Activated CD4-positive, alpha-beta T cell treated with anti-CD3 and anti-CD28 coated beads, Interleukin-2, amount 50 U/mL, for 4 hours (primary cell): ENCODE measurements around the gene MAD2L1.
A peak's percentile ranks its signal among the peaks of the same experiment; 100 is the strongest.
"Not testable (repeated sequence)": the region's sequence is repeated elsewhere in the genome, so short reads cannot be mapped to it uniquely, and the experiment has no call there.

Source experiments
- DNase-seq, 2 experiments: peaks; one replicate each; pipeline ENCODE4 v3.0.0-alpha.2; 2020

The MAD2L1 gene

DNA sequence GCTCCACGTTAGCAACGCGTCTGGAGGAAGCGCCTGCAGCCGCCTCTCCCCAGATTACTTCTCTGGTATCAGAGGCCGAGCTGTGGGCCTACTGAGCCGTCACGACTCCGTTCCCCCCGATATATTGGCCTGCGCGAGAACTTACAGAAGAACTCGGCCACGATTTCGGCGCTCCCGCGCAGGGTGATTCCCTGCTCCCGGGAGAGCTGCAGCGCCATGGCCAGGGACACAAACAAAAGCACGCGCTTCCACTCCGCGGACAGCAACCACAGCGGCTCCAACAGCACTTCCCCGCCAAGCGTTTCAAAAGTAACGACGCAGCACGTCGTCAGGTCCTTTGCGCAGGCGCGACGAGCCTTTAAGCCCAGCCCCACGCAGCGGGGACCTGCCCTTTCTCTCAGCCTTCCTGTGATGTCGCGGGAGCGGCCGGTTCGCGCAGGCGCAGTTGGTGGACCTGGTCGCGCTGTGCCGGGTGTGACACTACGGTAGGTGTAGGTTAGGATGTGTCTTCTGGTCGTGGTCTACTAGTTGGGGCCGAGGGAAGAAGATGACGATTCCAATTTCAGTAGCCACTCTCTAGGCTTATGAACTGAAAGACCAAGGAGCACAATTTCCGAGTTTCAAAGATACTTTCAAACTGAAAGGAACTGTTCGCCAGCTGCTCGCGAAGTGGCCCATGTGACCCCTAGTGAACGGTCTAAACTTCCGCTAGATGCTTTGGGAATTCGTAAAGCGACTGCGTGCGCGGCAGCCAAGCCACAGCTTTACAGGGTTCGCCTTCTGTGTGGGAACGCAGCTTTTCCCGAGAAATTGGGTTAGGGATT is at the start of gene MAD2L1:
Gene MAD2L1 (minus strand): TSS at position 332 of the 824 bp plus-strand sequence. CDS start 114 bp downstream, at position 218.
- DNase-seq, result peak; percentile 99

DNA sequence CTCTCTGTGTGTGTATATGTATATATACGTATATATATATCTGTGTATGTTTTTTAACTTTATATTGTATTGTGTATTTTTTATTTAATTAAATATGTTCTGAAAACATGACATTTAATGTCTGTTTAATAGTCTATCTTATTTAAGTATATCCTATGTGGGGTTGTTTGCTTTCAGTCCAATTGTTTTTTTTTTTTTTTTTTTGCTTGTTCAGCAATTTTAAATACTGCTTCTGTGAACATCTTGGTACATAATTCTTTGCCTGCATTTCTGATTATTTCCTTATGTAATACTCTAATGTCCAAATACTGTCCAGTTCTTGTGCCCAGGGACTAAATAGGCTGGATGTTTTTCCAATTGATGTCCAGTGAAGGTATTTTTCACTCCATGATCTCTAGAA is 45.1 kb upstream of the MAD2L1 start:
- no peak for DNase-seq

DNA sequence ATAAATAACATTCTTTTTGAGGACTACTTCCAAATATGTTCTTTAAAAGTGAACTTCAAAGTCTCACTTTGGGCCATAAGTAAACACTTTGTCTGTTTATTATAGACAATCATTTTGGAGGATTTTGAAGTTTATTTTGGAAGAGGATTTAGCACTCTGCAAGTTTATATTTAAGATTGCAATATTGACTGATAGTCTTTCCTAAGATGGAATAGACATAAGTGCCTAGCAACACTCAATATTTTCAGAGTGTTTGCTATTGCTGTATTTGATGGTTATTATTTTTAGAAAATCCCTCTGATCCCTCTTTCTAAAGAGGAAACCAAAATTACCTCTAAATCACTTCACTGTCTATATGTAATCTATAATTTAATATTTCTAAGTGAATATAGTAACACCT is 42.8 kb upstream of the MAD2L1 start:
- DNase-seq, result no peak

- DNase-seq, result no peak
Observed at GRCh38 chr4:120105472-120105871, 38.8 kb upstream of the MAD2L1 start.

- no peak for DNase-seq
Observed at GRCh38 chr4:120096508-120097297, 30.1 kb upstream of the MAD2L1 start.

GRCh38 chr4:120088507-120088906 is 21.9 kb upstream of the MAD2L1 start:
- DNase-seq, result no peak

DNA sequence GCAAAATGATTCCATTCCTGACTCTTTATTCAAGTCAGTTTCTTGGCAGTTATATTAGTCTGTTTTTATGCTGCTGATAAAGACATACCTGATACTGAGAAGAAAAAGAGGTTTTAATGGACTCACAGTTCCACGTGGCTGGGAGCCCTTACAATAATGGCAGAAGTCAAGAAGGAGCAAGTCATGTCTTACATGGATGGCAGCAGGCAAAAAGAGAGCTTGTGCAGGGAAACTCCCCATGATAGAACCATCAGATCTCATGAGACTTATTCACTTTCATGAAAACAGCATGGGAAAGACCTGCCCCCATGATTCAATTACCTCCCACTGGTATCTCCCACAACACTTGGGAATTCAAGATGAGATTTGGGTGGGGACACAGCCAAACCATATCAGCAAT is 21.4 kb upstream of the MAD2L1 start:
- not testable (repeated sequence) for DNase-seq

- no peak for DNase-seq
Observed at GRCh38 chr4:120085705-120086104, 19.1 kb upstream of the MAD2L1 start.

DNA sequence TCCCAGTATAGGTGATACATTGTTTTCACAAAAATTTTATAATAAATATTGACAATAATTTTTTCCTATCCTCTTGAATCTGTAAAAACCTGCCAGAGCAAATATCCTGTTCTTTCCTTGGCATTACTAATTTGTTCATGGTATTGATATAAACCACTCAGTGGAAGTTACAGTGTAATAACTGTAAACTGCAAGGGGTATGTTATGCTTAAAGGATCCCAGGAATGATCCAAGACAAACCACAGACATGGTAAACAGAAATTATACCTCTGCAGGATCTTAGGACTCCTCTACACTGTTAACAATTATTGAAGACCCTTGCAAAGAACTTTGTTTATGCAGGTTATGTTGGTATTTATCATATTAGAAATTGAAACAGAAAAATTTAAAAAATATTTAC is 17.7 kb upstream of the MAD2L1 start:
- DNase-seq, result no peak

- no peak for DNase-seq
Observed at GRCh38 chr4:120083152-120083551, 16.5 kb upstream of the MAD2L1 start.

- DNase-seq, result no peak
Observed at GRCh38 chr4:120082251-120082650, 15.6 kb upstream of the MAD2L1 start.

DNA sequence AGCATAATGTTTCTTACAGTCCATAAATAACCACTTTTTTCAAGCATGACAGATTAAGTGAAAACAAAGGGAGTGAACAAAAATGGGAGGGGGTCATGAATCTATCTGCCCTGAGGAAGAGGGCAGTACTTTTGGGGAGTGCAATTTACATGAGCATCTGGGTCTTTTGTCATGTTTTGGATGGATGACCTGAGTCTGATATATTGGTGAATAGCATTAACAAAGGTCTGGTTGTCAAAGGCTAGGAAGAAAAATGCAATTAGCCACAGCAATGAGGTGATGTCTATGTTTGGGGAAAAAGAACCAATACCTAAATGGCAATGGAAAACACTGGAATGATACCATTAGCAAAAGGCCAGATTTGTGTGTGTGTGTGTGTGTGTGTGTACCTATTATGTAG is 15.1 kb upstream of the MAD2L1 start:
- no peak for DNase-seq

GRCh38 chr4:120080533-120080932 is 13.9 kb upstream of the MAD2L1 start:
- DNase-seq, result no peak

DNA sequence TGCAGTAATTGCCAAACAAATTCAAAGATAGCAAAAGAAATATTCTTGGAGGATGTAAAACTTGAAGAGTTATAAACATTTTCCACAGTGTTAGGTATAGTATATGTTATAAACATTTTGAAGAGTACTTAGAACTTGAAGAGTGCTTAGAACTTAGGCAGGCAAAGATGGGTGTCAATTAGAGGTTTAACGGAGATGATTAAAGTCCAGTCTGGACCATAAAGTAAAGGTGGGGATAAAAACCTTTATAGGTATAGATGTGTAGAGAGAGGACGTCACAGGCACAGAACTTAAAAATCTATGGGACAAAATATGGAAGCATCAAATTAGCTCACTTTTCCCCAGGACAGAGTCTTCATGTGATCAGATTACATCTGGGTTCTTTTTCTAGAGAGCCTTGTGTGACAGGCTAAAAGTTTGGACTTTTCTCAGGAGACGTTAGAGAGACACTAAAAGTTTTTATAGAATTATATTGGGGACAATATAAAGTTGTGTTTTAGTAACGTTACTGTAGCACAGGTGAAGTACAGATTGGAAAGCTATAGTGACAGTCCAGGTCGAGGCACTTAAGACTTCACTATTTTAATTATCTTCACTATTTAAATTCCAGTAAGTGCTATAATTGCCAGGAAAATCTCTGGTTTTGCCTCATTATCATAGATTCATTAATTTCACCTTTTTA is 13.3 kb upstream of the MAD2L1 start:
- no peak for DNase-seq

DNA sequence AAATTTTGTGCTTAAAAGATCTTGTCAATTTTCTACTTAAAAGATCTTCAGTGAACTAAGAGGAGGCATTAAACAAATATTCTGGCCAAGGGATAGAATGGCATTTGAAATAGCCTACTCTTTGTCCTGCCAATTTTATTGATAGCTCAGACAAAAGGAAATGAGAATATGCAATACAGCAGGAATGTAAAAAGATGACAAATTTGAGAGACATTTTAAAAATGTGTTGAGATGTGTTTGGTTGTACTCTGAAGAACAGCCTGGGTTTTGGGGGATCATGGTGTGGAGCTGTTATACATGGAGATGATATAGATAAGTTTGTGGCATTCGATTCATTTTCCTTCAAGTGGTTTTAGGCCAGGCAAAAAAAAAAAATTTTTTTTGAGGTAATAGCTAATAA is 11.6 kb upstream of the MAD2L1 start:
- no peak for DNase-seq

DNA sequence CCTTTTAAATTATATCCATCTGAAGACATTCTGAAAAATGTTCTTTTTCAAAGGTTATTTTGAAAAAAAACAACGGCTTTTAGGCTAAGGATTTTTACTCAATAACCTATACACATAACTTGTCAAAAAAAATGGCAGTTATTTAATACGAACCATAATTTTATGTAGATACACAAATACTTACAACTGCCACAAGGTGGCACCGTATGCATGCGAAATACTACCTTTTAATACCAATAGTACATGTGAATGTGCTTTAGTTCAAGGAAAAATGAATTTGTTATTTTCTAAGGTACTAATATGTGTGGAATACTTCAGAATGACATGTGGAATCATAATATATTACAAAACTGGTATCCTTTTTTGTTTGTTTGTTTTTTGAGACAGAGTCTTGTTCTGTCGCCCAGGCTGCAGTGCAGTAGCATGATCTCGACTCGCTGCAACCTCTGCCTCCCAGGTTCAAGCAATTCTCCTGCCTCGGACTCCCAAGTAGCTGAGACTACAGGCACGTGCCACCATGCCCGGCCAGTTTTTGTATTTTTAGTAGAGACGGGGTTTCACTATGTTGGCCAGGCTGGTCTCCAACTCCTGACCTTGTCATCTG is 4.6 kb upstream of the MAD2L1 start:
- peak; percentile 29 to 32 for DNase-seq

GRCh38 chr4:120070196-120070595 is 3.5 kb upstream of the MAD2L1 start:
- no peak for DNase-seq

- no peak for DNase-seq
Observed at GRCh38 chr4:120065974-120066516, 603 bp downstream of the MAD2L1 start.

DNA sequence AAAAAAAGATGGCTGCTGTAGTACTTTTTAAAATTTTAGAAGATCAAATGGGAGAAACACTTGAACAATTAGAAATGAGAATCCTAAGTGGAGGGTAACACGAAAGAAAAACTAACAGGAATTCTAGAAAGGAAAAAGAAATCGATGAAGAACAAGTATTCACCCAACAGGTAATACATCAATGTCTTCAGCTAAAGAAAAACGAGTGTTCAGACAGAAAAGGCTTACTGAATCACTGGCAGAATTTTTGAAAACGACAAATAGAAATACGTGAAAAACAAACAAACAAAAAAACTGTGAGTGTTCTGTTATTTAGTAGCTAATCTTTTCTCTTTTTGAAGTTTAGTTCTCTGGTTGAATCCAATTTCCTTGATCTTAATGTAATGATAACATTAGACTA is 1.8 kb downstream of the MAD2L1 start:
- DNase-seq, result no peak

DNA sequence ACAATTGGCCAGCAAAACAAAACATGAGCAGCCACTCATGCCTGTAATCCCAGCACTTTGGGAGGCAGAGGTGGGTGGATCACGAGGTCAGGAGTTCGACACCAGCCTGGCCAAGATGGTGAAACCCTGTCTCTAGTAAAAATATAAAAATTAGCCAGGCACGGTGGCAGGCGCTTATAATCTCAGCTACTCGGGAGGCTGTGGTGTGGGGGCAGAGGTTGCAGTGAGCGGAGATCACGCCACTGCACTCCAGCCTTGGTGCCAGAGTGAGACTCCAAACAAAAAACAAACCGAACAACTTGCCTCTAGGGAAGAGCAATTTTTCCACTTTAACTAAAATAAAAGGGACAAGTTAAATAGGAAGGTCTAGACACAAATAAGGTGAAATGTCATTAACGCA is 2.9 kb downstream of the MAD2L1 start:
- DNase-seq, result not testable (repeated sequence)

GRCh38 chr4:120062663-120063195 is 3.9 kb downstream of the MAD2L1 start:
- no peak for DNase-seq

GRCh38 chr4:120059036-120059435 is 7.6 kb downstream of the MAD2L1 start:
- no peak for DNase-seq

DNA sequence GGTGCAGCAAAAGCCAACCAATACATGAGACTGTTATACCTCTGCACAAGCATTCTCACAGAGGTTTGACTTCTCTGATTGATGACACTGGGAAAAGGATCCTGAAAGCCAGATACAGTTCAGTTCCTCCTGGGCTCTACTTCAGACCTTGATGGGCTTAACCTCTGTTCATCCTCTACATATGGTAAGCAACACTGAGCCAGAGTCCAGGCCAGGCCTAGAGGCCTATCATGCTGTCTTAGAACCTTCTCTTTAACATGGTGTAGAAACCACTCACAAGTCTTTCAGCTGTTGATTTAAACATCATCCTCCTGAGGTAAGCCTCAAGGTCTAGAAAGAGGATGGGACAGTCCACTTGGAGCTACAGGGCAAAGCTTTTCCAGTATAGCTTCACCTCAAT is 9.2 kb downstream of the MAD2L1 start:
- no peak for DNase-seq
